Inflammatory macrophage treated with lipopolysaccharide for 4 hours (primary cell): ENCODE data around the gene SEC22C.
"Not testable (repeated sequence)": the region's sequence is repeated elsewhere in the genome, so short reads cannot be mapped to it uniquely, and the experiment has no call there.

Source experiments
- DNase-seq: peaks from one replicate; pipeline ENCODE4 v3.0.0-alpha.2; 2020

SEC22C gene

DNA sequence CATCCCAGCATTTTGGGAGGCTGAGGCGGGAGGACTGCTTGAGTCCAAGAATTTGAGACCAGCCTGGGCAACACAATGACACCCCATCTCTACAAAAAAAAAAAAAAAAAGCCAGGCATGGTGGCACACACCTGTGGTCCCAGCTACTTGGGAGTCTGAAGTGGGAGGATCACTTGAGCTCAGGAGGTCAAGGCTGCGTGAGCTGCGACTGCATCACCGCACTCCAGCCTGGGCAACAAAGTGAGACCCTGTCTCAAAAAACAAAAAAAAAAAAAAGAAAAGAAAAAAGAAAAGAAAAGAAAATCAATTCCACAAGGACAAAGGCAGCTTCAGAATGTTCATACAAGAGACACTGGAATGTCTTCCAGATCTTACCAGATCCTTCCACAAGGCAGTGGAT lies 2.4 kb downstream of the SEC22C start:
- not testable (repeated sequence) for DNase-seq

DNA sequence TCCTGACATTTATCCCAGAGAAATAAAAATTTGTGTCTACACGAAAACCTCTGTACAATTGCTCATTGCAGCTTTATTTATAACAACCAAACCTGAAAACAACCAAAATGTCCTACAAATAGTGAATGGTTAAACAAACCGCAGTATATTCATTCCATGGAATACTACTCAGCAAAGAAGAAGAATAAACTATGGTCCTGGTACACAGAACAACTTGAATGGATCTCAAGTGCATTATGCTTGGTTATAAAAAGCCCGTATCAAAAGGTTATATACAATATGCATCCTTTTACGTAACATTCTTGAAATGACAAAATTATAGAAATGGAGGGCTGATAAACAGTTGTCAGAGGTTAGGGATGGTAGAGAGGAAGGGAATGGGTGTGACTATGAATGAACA lies 3.7 kb downstream of the SEC22C start:
- no peak for DNase-seq

DNA sequence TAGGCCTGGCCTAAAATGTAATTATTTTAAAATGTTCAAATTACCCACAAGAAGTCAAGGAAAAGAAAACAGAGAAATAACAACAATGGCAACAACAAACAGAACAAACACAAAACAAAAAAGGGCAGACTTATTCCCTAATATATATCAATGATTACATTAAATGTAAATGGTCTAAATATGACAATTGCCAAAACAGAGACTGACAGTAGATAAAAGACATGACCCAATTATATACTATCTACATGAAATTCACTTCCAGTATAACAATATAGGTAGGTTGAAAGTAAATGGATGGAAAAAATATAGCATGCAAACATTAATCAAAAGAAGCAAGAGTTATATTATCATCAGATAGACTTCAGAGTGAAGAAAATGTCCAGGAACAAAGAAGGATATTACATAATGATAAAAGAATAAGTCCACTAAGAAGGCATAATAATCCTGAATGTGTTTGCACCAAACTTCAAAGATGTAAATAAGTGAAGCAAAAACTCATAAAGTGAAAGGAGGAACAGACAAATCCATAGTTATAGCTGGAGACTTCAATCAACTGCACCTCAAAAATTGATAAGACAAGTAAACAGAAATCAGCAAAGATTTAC lies 6.5 kb downstream of the SEC22C start:
- DNase-seq: no peak

DNA sequence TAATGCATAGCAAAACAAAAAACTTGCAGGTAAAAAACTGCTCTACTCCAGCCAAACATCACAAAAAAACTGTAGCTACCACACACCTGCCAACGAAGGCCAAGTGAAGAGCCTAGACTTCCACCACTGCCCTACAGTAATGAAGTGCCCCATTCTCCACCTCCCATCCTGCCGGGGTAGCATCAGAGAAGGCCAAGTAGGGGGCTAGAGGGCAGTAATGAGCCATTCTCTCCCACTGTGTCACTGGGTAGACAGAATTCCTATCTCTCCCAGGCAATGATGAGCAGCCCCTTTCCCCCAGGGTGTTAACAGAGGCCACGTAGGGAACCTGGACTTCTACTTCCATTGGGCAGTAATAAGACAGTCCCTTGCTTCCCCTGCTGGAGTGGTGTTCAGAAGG lies 9.5 kb downstream of the SEC22C start:
- peak; percentile 33 for DNase-seq

DNA sequence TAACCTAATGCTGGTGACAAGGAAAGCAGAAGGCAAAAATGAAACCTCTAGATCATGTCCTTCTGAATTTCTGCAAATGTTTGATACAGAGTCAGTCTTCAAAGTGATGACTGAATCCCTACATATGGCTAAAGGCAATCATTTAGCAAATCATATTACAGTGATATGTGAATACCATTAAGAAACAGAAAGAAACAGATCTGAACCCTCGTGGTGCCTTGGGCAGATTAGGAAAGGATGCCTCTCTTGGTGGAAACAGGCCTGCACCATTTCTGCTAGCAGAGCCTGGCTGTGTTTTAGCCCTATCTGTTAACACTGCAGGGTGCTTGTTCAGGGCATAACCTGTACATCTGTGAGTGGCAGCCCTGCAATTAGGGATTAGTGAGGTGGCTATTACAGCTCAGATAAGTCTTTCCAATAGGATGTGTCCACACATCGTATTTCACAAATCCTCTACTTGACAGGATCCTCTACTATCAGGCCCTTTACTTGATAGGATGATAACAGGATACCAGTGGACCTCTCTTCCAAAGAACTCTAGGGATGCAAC lies 12.1 kb downstream of the SEC22C start:
- no peak for DNase-seq

DNA sequence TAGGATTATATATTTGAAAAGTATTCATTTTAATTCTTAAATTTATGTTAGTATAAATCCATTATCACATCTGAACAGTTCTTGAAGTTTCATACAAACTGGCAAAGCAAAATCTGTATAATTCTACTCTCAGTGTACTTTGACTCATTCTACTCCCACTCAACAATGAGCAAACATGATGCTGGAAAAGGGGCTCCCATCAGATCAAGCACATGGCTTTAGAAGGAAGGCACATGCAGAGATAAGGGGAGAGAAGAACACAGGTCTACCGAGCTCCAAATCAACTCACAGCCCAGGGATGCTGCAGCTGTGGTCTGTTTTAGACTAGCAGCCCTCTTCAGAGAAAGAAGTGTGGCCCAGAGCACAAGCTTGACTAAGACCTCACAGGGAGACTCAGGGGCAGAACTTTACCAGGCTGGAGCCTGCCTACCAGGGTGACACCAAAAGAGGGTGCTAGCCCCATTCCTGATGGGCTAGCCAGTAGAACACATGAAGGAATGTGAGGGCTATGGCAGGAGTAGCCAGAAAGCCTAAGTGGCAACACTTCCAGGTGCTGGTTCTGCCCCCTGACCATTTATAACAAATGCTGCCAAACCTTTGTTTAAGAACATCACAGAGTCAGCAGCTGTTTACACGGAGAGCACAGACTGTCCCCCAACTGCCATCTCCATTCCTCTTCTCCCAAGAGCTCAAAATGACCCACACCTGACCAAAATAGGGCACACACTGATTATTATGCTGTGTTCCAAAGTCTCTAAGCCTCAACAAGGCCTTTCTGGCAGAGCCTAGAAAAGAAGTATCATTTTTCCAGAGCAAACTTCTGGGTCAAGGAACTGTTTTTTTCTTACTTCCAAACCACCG lies 19.5 kb downstream of the SEC22C start:
- DNase-seq: no peak

DNA sequence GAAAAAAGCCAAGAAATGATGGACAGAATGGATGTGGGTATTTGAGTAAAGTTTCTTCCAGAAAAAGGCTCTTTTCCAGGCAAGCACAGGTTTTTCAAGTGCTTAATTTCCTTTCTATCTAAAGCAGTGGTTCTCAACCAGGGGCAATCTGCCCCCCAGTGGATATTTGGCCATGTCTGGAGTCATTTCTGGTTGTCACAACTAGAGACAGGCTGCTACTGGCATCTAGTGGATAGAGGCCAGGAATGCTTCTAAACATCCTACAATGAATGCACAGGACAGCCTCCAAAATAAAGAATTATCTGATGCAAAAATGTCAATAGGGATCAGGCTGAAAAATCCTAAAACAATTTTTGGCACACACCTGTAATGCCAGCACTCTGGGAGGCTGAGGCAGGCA lies 23.9 kb downstream of the SEC22C start:
- DNase-seq: no peak

DNA sequence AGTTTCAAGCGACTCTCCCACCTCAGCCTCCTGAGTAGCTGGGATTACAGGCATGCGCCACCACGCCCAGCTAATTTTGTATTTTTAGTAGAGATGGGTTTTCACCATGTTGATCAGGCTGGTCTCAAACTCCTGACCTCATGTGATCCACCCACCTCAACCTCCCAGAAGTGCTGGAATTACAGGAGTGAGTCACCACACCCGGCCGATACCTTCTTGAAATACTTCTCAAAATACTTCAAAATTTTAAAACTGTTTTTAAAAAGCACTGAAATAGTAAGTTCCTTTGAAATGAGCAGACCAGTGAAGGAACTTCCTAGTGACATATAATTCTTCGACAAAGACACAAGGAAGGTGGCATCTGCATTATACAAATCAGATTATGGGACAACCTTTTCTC lies 24.9 kb downstream of the SEC22C start:
- DNase-seq: not testable (repeated sequence)

DNA sequence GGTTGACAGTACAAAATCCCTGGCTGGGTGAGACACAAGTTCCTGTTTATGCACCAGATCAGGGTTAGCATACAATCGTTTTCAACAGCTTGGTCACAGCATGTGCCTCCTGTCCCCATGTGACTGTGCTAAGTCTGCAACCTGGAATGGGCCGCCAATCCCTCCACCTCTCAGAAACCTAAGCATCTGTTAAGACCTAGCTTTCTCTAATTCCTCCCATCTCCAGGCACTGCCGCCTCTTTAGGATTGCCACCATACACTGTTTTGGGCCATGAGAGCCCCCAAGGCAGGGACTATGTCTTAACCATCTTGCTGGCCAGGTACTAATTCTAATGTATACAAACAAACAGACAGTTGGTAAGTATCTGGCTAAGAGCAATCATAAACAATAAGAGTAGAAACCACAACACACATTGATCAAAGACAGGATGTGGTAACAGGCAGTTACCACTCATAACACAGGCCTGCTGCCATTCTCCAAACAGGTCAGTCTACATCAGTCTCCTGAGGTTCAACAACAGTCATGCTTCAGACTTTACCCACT lies 25.6 kb downstream of the SEC22C start:
- DNase-seq: no peak

DNA sequence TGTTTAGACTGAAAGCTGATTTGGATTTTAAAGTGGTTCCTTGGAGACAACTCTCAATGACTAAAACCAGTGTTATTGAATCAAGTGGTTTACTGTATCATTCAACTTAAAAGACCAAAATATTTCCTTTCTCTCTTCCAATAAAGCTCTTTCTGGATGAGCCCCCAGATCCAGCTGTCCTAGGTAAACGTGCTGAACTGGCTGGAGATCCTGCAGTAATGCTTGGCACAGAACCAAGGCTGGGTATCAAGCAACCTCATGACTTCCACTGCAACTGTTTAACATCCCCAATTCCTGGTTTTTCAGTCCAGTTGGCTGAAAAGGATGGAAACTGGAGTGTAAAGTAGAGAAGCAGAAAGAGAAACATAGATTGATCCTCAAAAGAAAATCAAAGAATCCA lies 28.9 kb downstream of the SEC22C start:
- DNase-seq: no peak

DNA sequence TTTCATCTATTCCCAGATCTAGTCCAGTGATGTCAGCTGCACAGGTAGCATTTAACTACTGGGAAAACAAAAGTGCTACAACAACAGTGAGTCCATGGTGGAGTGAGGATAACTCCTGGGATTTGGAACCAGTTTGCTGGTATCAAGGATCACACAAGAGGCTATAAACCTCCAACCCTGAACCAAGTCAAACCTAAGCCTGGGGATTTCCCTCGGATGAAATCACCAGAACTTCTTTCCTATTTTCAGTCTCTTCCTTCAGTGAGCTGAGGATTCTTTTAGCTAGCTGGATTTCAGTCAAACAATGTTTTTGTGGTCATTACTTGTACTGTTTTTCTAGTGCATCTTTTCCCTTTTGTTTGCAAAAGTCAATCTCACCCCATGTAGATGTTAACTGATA lies 31.5 kb downstream of the SEC22C start:
- DNase-seq: no peak

DNA sequence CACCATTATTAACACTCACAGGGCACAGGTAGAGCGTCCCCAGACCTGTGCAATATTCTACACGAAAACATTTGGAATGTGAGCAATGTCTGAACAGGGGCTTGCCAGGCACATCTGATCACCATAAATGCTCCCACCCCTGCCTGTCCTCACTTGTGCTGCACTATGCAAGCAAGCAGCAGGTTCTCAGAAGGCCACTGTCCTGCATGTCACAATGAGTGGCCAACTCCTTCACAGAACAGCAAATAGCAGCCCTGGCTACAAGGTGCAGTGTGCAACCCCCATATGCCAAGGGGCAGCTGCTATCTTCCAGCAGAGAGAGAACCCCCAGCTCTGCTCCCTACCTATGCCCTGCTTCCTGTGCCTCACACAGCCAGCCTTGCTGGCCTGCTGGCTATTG lies 32.6 kb downstream of the SEC22C start:
- no peak for DNase-seq

DNA sequence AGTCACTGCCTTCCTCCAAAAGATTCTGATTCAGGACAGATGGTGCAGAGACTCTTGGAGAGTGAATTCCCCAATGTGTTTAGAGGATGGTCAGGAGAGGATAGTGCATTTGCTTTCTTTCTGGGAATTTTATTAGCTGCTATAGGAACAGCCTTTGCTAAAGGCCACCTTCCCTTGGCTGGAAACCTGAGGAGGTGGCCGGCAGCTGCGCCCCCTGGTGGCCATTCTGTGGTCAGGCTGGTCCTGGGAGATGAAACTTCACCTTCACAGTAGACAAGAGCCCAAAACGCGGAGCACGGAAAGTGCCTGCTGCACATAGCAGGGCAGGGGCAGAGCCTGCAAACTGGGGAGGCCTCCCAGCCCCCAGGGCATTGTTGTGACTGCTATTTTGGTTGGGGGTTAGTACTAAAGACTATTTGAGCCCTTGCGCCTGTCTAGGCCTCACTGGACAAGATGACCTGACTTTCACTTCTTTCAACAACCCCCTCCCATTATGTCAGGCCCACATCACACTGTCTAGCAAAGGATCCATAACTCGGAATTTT lies 34.3 kb downstream of the SEC22C start:
- peak; percentile 49 for DNase-seq

DNA sequence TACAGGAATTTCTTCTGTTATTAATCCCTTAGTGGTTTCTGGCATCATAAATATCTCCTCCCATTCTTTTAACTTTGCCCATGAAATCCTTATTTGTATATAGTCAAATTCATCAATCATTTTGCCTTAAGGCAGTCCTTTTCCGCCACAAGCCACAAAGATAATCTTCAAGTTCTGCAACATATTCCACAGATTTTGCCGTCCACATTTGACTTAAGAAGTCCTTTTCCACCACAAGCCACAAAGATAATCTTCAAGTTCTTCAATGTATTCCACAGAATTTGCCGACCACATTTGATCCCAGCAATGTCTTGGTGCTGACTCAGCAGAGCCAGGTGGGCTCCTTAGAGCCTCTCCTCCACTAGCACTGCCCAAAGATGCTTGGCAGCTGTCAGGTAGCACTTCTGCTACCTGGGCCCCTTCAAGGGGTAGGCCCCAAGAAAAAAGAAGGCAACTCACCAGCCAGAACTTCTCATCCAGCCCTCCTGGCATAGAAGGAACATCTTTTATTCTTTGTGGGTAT lies 35.0 kb downstream of the SEC22C start:
- no peak for DNase-seq

DNA sequence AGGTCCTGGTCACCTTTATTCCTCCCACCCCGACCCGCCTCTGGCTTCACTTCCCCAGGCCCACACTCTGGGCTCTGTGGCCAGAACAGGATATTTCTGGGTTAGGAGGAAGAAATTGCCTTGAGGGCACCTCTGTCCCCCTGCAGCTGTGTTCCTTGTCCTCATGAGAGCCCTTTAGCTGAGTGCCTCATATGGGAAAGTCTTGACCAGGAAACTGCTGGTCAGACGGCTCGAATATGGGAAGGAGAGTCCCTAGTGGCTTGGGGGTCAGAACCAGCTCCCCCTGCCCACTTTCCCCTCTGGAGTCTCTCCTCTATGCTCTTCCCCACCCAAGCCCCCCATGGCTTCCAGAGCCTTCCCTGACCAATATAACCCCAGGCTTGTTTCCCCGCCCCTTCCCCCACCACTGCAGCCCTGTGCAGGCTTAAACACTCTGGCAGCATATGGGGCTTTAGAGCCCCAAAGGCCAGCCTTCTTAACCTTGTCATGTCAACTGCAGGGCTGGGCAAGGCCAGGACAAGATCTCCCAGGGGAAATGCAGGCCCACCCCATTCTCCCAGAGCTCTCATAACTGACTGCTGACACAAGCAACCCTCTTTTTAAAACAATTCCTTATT lies 36.4 kb downstream of the SEC22C start:
- DNase-seq: no peak

DNA sequence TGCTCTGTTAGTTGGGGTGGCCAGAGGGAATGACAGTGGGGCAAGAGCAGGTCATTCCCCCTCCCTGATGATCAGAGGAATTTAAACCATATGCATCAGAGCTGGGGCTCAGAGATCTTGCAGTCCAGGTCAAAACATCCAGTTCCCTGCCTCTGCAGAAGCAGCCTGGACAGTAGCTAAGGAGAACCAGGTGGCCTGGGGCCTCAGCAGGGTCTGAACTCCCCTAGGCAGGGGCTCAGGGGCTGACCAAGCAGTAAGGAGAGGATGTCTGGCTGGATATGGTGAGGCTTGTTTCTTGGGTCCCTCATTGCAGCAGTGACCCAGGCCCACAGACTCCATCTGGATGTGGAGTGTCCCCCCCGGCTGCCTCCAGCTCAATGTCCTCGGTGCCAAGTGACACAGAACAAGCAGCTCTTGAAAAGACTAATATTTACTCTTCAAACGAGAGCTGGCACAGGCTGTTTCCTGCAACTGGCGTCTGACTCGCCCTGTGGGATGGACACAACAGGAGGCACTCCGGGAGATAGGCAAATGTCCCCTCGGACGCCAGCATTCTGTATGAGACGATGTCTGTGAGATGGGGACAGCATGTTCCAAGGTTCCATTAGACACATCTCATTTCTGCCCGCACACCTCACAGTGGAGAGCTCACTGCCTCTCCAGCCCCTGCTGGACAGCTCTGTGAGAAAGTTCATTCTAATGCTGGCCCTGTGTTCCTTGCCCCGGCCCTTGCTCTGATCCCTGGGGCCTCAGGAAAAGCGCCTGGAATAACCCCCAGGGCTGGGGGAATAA lies 37.1 kb downstream of the SEC22C start:
- DNase-seq: no peak

DNA sequence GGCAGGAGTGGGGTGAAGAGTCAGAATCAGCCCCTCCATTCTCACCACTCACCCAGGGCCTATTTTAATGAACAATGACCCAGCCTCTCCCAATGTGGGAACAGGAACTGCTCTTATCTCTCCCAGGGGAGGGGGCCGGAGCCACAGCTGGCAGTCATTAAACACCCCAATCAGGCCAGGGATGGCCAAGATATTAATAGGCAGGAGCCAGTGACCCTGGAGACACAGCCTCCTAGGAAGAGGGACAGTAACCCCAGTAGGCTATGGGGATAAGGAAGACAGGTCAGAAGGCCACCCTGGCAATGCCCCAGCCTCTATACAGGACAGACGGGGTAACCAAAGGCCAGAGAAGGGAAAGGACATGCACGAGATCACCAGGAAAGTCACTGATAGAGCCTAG lies 40.7 kb downstream of the SEC22C start:
- DNase-seq: no peak

DNA sequence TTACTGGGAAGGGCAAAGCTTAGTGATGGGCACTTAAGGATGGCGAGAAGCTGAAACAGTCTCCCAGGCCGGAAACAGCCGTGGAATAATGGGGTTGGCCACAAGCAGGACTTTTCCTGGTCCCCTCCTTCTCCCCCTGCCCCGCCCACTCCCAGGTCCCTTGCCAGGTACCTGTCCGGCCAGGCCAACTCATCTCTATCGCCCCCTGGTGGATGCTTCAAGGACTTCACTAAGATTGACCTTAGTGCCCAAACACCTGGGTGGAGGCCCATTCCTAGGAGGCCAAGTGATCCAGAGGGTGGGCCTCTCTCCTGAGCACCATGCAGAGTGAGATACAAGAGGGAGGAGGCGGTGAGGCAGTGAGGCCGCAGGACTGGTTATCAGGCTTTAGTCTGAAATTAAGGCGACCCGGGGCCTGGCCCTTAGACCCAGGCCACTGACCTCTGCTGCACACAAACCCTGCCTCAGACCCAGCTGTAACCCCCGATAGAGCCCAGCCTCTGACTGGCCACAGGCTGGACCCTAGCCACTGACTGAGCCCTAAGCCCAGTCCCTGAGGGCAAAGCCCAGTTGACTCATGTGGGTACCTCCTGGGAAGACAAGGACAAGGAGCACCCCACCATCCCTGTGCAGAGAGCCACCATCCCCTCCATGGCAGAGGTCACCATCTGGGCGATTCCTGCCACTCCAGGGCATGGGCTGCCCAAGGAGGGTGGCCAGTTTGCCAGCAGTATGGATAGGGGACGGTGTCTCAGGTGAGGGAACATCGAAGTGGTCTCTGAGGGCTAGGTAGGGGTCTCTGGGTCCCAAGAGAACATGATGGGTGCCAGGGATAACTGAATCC lies 41.7 kb downstream of the SEC22C start:
- peak; percentile 14 for DNase-seq

DNA sequence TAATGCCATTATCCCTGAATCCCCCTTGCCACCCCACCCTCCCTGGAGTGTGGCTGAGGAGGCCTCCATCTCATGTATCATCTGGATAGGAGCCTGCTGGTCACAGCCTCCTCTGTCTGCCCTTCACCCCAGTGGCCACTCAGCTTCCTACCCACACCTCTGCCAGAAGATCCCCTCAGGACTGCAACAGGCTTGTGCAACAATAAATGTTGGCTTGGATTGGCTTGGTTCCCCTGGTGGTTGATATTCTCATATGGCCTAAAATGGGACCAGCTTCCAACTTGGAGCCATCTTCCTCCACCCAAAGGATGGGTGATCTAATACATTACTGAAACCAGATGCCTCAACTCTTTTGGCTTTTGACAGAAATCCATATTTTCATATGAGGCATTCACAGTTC lies 44.4 kb downstream of the SEC22C start:
- no peak for DNase-seq

DNA sequence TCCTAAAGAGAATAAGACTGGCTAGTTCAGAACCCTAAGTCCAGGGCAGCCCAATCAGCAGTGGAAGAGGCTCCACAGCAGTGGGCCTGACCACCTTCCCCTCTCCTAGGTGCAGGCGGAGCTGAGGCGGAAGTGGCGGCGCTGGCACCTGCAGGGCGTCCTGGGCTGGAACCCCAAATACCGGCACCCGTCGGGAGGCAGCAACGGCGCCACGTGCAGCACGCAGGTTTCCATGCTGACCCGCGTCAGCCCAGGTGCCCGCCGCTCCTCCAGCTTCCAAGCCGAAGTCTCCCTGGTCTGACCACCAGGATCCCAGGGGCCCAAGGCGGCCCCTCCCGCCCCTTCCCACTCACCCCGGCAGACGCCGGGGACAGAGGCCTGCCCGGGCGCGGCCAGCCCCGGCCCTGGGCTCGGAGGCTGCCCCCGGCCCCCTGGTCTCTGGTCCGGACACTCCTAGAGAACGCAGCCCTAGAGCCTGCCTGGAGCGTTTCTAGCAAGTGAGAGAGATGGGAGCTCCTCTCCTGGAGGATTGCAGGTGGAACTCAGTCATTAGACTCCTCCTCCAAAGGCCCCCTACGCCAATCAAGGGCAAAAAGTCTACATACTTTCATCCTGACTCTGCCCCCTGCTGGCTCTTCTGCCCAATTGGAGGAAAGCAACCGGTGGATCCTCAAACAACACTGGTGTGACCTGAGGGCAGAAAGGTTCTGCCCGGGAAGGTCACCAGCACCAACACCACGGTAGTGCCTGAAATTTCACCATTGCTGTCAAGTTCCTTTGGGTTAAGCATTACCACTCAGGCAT lies 45.6 kb downstream of the SEC22C start:
- DNase-seq: peak; percentile 56
